ENCODE measurements around the gene TMSB4X.
A peak's percentile ranks its signal among the peaks of the same experiment; 100 is the strongest.
"Not testable (repeated sequence)": the region's sequence is repeated elsewhere in the genome, so short reads cannot be mapped to it uniquely, and the experiment has no call there.

TMSB4X gene

DNA sequence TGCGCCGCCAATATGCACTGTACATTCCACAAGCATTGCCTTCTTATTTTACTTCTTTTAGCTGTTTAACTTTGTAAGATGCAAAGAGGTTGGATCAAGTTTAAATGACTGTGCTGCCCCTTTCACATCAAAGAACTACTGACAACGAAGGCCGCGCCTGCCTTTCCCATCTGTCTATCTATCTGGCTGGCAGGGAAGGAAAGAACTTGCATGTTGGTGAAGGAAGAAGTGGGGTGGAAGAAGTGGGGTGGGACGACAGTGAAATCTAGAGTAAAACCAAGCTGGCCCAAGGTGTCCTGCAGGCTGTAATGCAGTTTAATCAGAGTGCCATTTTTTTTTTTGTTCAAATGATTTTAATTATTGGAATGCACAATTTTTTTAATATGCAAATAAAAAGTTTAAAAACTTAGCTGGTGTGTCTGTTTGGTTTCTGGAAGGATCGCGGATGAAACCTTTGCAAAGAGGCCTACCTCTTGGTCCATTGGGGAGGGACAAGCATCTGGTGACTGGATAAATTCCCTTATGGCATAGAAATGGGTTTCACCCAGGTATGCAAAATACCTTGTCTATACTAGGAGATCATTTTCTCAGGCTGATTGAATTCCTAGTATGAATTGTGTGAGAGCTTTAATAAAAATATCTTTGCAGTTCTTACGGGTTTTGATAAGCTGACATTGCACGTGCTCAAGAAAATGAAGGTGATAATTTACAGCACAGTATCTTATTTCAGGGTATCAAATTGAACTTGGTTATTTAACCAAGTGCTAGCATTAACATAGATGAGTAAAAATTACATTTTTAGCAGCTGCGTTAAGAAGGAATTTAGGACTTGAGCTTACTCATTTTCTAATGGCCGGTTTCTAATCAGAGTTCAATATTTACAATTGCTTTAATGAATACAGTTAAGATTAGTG is 2.2 kb downstream of the TMSB4X start:
- DNase-seq = not testable (repeated sequence)

DNA sequence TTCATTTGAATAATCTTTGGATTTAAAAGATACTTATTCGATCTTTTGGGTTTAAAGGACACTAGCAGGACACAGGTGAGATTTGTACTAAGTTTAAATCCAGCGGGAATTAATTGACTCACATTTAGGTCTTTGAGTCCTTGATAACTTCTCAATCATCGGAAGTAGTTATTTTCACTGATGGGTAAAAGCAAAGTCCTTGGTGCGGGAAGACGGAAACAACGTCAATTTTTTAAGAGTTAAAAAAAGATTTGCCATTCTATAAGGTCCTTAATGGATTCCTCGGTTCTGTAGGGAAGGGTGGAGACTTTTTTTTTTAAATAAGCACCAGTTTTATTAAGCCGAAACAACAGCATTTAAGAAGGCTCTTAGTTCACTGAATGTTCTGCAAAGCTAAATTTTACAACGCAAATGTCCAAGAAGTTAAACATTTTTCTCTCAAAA is 2.9 kb downstream of the TMSB4X start:
- DNase-seq = no peak

DNA sequence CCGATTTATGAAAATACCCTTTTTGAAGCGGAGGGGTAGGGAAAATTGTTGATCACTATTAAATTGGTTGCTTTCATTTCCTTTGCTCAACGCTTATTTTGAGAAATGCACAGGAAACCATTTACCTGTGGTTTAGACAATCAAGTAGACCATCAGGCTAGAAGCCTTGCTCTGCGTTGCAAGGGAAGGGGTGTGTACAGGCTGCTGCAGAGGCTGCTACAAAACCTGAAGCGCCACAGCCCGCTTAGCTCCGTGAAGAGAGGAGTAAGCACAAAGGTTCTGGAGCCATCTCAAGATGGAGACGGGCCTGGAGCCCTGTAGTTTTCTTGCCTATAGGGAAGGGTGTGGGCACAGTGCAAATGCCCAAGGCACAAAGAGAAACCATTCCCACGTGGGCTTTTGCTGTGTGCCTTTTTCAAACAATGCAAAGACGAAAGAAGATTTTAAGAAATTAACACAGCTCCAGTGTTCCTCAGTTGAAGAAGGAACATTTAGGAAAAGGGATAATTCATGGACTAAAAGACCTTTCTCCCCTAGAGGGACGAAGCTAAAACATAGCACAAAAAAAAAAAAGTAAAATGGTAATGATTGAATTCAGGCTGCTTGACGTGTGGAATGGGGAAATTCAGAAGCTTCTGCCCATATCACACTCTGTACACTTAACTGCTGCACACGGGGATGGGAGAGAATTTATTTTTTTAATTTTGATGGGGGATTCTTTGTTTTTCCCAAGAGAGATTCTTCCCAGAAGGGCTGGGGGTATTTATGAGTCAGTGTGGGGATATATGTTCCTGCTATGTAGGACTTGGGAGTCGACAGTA is 3.5 kb downstream of the TMSB4X start:
- no peak for DNase-seq

DNA sequence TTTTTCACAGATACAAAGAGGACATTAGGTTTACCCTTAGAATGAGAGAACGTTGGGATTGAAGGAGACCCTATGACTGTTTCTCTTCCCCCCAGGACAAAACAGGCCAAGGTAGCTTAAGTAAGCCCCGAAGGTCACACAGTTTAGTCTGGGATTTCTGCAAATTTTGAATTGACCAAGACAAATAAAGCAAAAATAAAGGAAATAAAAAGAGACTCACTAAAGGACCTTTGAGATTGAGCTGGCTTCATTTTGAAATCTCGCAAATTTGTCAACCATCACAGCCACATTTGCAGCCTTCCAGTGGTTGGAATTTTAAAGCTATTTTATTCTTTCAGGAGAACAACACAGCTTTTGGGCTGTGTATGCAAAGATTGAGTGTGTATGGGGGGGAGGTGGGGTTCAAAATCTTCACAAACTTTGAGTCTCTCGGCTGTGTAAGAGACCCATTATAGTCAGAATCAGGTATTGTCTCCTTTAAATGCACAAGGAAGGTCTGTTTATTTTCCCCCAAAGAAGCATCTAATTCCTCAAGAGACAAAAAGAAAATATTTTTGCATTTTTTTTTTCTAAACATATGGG is 4.2 kb downstream of the TMSB4X start:
- DNase-seq = no peak

DNA sequence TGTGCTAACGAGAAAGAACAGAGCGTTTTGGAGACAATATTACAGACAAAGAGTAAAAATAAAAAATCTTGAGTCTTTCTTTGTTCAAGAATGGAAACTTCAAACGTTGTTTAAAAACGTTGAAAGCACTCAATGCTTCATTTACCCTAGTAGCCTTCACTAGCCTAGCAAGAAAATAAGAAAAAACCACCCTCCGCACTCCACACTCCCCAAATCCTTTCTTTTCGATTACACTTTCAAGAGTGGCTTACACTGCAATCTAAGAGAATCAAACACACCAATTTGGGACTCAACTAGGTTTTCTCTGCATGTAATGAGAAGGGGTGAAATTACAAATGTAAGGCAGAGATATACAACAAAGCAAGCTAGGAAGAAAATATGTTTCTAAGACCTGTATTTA is 4.7 kb downstream of the TMSB4X start:
- no peak for DNase-seq

DNA sequence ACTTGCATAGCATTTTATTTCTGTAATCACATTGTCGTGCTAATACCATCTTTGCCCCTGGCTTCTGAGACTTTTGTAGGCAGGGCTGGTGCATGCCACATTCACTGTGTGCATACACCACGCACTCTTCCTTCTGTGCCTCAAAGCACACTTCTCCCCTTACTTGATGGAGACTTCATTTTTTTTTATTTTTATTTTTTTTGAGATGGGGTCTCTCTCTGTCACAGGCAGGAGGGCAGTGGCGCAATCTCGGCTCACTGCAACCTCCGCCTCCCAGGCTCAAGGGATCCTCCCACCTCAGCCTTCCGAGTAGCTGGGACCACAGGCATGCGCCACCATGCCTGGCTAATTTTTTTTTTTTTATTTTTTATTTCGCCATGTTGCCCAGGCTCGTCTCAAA is 5.1 kb downstream of the TMSB4X start:
- not testable (repeated sequence) for DNase-seq

DNA sequence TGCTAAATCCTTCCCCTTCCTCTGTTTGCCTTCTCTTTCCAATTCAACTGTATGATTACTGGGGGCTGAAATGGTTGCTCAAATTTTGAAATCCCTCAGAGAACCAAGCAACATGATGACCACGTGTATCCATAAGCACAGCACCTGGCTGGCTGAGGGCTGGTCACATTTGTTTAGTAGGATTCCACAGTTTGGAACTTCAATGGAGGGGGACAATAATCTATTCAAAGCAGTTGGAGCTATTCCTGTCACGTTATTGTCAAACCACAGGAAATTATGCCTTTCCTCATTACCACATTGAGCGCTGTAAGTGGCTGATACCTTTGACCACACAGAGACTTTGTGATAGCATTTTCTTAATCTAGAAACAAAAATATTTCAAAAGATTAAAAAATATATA is 7.0 kb downstream of the TMSB4X start:
- DNase-seq = peak; percentile 47

DNA sequence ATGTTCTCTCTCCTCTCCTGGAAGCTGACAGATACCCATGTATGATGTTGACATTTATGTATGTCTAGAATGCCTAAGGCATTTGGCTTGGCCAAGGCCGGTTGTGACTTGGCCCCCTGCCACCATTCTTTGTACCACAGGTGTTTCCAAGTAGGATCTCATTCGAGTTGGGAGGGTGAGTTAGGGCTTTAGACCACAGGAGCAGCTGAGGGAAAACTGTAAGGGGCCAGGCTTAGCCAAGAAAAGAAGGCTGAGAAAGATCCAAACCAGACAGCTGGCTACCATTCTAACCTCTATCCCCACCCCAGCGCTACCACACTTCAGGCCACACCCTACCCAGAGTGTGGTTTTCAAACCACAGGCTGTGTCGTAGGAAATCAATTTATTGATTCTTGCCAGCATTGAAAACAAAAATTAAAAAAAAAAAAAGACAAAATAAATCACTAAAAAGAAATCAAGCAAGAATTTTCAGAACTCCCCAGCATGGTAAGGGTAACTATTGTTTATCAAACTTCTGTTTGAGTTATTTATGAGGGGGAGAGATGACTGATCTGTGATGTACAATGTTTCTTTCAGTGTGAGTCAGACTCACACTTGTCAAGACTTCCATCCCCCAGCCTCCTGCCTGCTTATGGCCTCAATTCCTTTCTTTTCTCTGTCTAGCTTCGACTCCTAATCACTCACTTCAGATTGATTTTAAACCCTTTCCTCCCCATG is 9.9 kb downstream of the TMSB4X start:
- no peak for DNase-seq

DNA sequence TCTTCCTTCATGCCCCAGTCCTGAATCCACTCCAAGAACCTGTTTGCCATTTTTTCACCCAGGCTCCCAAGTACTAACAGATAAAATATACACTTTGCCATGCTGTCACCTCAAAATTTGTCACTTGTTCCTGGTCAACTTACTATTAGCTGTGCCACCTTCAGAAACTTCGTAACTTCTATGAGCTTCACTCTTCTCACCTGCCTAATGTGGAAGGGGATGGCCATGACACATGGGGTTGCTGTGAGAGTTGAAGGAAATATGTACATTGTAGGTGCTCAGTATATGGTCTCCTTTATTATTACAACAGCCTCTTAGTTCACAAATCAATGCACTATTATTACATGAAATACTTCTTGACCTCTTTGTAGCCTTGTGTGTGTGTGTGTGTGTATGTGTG is 10.4 kb downstream of the TMSB4X start:
- no peak for DNase-seq

DNA sequence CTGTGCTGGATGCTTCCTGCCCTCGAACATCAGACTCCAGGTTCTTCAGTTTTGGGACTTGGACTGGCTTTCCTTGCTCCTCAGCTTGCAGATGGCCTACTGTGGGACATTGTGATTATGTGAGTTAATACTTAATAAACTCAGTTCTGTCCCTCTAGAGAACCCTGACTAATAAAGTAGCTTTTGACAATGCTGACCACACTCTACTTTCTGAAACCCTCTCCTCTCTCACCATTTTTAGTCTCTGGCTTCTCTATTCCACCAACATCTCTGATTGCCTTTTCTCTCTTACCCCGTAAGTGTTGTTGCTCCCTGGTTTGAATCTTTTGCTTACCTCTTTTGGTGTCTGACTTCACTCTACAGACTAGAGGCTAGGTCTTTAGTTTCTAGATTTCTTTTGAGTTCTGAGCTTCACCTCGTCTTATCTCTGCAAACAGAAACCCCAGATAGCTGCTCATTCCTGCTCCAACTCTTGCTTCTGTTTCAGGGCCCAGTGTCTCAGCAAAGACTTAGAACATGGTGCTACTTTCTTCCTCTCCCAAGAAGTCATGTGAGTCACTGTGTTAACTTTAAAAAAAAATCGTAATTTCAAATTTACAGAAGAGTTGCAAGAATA is 11.4 kb downstream of the TMSB4X start:
- DNase-seq = no peak

DNA sequence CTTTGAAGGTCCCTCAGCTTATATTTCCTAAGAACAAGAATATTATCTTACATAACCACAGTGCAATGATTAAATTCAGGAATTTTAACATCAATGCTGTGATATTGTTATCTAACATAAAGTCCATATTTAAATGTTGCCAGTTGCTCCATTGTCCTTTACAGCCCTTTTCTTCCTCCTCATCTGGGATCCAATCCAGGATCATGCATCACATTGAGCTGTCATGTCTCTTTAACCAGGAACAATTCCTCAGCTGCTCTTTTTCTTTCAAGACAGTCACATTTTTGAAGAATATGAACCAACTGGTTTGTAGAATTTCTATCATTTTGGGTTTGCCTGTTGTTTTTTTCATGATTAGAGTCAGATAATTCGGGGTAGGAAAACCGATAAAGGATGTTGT is 12.0 kb downstream of the TMSB4X start:
- no peak for DNase-seq

DNA sequence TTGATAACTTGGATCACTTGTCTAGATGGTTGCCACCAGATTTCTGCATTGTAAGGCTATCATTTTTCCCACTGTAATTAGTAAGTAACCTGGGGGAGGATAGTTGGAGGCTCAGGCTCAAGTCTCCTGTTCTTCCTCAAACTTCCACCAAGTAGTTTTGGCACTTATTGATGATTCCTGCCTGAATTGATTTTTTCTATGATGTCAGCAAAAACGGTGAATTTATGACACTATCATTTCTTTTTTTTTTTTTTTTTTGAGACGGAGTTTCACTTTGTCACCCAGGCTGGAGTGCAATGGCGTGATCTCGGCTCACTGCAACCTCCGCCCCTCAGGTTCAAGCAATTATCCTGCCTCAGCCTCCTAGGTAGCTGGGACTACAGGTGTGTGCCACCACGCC is 12.4 kb downstream of the TMSB4X start:
- no peak for DNase-seq

DNA sequence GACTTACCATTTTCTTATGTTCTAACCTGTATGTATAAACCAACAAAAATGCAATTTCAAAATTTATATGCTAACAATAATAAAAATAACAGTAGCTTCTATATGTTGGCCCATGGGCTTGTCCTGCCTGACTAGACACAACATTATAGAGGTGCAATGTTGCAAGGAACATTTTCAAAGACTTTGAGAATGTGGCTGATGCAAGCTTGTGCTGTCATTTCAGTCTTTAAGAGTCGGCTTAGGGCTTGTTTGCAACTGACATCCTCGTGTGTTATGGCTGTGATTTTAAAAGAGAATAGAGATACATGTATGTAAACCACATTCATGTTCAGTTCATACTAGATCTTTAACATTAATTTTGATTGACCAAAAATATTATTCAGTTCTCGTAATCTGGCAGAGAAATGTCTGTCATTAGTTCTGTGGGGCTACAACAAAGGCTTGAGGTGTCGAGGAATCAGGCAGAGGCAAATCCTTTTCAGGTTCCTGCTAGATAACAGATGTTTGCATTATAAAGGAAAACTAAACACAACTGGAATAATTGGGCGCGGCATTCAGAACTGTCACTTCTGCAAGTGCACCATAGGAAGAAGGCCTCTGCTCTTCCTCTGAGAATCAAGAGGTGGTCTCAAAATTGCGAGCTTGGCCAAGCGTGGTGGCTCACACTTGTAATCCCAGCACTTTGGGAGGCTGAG is 13.1 kb downstream of the TMSB4X start:
- no peak for DNase-seq

DNA sequence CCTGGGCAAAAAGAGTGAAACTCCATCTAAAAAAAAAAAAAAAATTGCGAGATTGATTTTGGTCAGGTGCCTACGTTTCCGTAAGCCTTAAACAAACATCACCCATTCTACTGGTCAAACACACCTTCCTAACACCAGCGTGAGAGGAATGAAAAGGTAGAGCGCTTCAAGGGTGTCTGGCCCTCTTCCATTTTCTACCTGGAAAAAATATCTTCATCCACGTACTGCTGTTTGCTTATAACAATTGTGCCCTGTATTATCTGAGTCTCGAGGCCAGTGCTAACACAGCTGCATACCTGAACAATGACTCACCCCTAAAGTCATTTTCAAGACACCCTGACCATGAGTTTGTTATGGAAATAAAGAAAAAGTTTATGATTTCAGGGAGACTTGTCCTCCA is 13.9 kb downstream of the TMSB4X start:
- DNase-seq = no peak

DNA sequence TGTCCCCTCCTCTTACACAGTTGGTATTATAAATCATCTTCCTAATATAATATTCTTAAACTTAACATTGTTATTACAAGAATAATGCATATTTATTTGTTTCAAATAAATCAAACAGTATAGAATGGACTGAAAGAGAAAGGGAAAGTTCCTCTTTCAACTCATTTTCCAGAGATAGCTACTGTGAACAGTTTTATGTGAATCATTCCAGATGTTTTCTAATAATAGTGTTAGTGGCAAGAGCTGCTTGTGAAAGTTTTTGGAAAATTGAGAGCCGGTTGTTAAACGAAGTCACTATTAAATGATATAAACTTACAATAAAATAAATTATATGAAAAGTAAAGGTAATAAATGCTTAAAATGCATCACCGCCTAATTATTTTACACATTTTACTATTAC is 14.6 kb downstream of the TMSB4X start:
- no peak for DNase-seq

DNA sequence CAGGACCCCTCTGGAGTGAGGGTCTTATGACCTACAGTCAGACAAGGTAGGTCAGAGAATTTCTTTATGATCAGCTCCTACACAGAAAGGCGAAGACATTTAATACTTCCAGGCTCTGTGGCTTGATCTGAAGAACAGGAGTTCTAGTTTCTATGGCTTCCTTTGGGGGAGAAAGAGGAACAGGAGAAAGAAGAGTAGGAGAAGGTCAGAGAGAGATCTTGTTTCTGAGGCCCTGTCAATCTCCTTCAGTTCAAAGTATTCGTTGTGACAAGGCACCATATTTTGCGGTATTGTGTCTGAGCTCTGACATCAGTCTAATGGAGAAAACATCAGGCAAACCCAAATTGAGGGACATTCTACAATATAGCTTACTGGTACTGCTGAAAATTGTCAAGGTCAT is 16.7 kb downstream of the TMSB4X start:
- DNase-seq = no peak

DNA sequence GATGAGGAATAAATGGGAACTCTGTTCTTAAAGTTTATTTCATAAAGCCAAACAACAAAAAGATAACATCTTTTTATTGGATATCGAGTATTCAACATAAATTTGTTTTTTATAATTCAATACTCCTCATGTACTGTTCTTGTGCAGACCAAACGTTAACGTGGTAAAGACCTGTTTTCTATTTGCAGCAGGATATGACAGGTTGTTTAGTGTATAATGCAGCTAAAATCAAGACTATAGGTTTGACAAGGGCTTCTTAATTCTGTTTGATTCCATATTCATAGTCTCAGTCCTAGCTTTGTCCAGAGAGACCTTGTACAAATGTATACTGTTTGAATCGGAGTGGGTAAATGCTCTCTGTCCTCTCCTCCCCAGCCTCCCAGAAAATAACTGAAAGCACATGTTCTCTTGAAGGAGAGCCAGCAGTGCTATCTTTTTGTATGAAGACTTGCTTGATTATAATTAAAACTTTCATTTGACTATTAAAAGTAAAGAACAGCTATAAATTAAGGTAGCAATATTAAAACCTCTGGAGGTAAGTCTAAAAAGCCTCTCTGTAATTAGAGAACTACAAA is 17.7 kb downstream of the TMSB4X start:
- DNase-seq = no peak

DNA sequence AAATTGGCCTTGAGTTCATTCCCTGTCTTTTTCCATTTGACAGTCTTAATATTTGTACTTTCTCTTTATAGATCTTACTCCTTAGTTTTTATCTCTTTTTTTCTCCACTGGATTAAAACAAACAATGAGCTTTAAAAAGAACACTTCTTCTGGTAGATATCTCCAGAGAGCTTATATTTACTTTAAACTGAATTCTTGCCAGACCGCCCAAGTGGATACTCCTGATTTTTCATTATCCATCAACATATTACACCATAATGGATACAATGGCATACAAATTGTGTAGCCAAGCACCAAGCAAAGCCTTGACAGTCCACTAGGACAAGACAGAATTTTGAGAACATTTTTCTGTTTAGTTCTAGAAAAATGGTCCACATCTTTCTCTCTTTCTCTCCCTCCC is 18.9 kb downstream of the TMSB4X start:
- DNase-seq = no peak

DNA sequence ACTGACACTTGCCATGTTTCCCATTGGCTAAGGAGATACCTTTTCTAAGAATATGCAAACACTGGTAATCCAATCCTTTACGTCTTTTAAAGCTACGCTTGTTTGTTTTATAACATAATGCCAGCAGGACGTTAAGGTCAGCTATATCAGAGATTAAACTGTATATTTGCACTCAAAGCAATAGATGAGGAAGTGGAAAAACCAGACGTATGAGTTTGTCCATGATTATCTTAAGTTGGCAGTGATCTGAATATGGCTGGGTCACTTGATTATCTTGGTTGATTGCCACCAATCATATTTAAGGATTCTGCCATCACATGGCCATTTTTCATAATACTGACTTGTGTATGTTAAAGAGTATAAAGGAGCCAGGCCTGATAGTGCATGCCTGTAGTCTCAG is 19.4 kb downstream of the TMSB4X start:
- DNase-seq = no peak

DNA sequence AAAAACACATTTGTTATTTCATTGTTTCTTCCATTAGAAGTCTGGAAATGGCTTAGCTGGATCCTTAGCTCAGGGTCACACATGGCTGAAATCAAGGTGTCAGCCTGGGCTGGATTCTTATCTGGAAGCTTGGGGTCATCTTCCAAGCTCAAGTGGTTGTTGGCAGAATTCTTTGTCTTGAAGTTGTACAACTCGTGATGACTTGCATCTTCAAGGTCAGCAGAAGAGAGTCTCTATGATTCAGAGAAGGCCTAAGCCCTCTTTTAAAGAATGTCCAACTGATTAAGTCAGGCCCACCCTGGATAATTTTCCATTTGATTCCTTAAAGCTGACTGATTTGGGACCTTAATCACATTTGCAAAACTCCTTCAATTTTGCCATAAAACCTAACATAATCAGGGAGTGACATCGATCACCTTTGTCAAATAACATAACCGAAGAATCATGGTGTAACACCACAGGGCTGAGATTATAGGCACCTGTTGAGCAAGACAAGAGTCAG is 22.1 kb downstream of the TMSB4X start:
- DNase-seq = no peak
